ENCODE measurements around the gene ZNF750.

ZNF750 gene

DNA sequence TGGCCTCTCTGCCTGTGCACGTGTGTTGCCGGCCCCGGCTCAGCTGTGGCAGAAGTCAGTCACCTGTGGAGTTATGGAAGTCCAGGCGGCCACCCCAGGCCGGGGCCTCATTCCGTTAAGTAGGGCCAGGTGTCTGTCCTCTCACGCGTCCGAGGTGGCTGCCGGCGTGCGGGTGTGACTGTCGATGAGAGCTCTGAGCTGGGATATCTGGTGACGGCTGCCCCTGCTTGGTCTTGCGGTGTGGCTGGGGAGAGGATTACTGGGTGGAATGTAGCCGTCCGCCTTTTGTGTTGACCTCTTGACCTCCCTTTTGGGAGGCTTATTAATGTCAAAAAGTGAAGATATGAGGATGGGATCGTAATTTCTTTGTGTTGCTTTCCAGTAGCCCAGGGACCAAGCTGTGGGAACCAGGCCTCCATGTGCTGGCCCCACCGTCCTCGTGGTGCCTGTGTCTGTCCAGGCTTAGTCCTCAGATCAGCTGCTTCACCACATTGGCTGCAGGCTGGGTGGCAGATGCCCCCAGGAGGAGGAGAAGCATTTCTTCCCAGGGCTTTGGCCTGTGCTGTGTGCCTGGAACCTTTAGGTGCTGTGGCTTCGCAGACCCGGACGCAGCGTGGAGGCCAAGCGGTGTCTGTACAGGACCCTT is 23.0 kb upstream of the ZNF750 start:
- WGBS (ENCODE audit: extremely low coverage, insufficient coverage, insufficient read length) = no CpG with 5 or more reads among the region's 25 CpGs
- Histone ChIP-seq H3K27me3 (ENCODE audit: insufficient read depth, low read length) (no peaks in the 10 kb centered on the region), H3K27ac (ENCODE audit: low read depth, low read length) (peak overlapping the region; percentile 6), H3K14ac (ENCODE audit: low read length) (peak overlapping the region; percentile 54), H3K4me3 (ENCODE audit: low read depth, low read length) (no peak overlapping the region), H3K36me3 (ENCODE audit: control insufficient read depth in 1 of 2, insufficient read depth in 2 of 2, low read length in 2 of 2) (no peaks in the 10 kb centered on the region), H2BK12ac (ENCODE audit: low read length) (peak overlapping the region; percentile 23), H2BK120ac (ENCODE audit: insufficient read depth, low read length, poor library complexity) (peak overlapping the region; percentile 8), H2BK5ac (ENCODE audit: low read depth, low read length, poor library complexity) (peak overlapping the region; percentile 13), H3K18ac (ENCODE audit: low read length) (peak overlapping the region; percentile 58), H2AFZ (ENCODE audit: insufficient read depth, low read length, poor library complexity) (peak overlapping the region; percentile 2), H3K4me2 (ENCODE audit: low read length) (no peak overlapping the region), H3K4me1 (ENCODE audit: control insufficient read depth in 1 of 2, insufficient read depth in 2 of 2, low read length in 2 of 2) (peaks cover 72 to 74% of the 10 kb centered on the region in 2 experiments), H4K91ac (ENCODE audit: low read depth, low read length) (peak overlapping the region; percentile 74), H4K8ac (ENCODE audit: low read depth, low read length) (peak overlapping the region; percentile 12), H3K9me3 (ENCODE audit: insufficient read depth, low read depth, low read length) (peaks cover 3% of the 10 kb centered on the region), H3K79me1 (ENCODE audit: low read length) (peaks cover 53% of the 10 kb centered on the region), H3K23ac (ENCODE audit: low read length) (no peak overlapping the region), H3K4ac (ENCODE audit: low read depth, low read length) (peak overlapping the region; percentile 13), H2AK5ac (ENCODE audit: low read length) (peak overlapping the region; percentile 33), H3K9ac (ENCODE audit: low read length) (no peak overlapping the region), H4K12ac (ENCODE audit: low read depth, low read length) (no peak overlapping the region), H3K79me2 (ENCODE audit: control insufficient read depth, insufficient read depth, low read length, poor library complexity) (peaks cover 18% of the 10 kb centered on the region)
- DNase-seq = no peak

- no peak overlapping the region for H3K23ac ChIP-seq (ENCODE audit: low read length)
- no CpG with 5 or more reads among the region's 8 CpGs for WGBS (ENCODE audit: extremely low coverage, insufficient coverage, insufficient read length)
- H3K14ac ChIP-seq (ENCODE audit: low read length) = no peak overlapping the region
- H3K4me3 ChIP-seq (ENCODE audit: low read depth, low read length) = no peak overlapping the region
- H3K9ac ChIP-seq (ENCODE audit: low read length) = no peak overlapping the region
- no peaks in the 10 kb centered on the region for H3K36me3 ChIP-seq (ENCODE audit: control insufficient read depth in 1 of 2, insufficient read depth in 2 of 2, low read length in 2 of 2)
- no peak overlapping the region for H2AK5ac ChIP-seq (ENCODE audit: low read length)
- no peak overlapping the region for H2BK5ac ChIP-seq (ENCODE audit: low read depth, low read length, poor library complexity)
- H3K9me3 ChIP-seq (ENCODE audit: insufficient read depth, low read depth, low read length) = peaks cover 3% of the 10 kb centered on the region
- H3K79me2 ChIP-seq (ENCODE audit: control insufficient read depth, insufficient read depth, low read length, poor library complexity) = peaks cover 18% of the 10 kb centered on the region
- H4K91ac ChIP-seq (ENCODE audit: low read depth, low read length) = peak overlapping the region; percentile 53
- peaks cover 51% of the 10 kb centered on the region for H3K79me1 ChIP-seq (ENCODE audit: low read length)
- no peaks in the 10 kb centered on the region for H3K27me3 ChIP-seq (ENCODE audit: insufficient read depth, low read length)
- no peak overlapping the region for H4K12ac ChIP-seq (ENCODE audit: low read depth, low read length)
- no peak for DNase-seq
- H2BK120ac ChIP-seq (ENCODE audit: insufficient read depth, low read length, poor library complexity) = no peak overlapping the region
- H2AFZ ChIP-seq (ENCODE audit: insufficient read depth, low read length, poor library complexity) = no peak overlapping the region
- no peak overlapping the region for H4K8ac ChIP-seq (ENCODE audit: low read depth, low read length)
- H3K18ac ChIP-seq (ENCODE audit: low read length) = no peak overlapping the region
- H3K27ac ChIP-seq (ENCODE audit: low read depth, low read length) = no peak overlapping the region
- H3K4me1 ChIP-seq (ENCODE audit: control insufficient read depth in 1 of 2, insufficient read depth in 2 of 2, low read length in 2 of 2) = peaks cover 71 to 74% of the 10 kb centered on the region in 2 experiments
- peak overlapping the region; percentile 45 for H2BK12ac ChIP-seq (ENCODE audit: low read length)
- H3K4ac ChIP-seq (ENCODE audit: low read depth, low read length) = no peak overlapping the region
- no peak overlapping the region for H3K4me2 ChIP-seq (ENCODE audit: low read length)
Measured at GRCh38 chr17:82862191-82862590, 22.4 kb upstream of the ZNF750 start.

DNA sequence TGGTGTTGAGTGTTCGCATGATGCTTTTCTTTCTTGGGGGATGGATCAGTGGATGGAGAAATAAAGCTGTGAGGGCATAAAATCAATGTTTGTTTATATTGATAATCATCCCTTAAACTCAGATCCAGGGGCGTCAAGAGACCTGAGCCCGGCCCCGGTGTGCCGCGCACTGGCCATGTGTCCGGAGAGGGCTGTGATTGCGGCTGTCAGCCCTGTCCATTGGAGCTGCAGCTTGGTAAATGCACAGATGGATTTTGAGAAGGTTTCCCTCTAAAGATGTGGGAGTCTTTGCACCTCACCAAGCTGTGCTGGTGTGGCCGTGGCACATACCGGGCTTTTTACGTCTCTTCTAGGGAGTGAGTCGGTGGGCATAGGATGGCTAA is 21.6 kb upstream of the ZNF750 start:
- H2BK5ac ChIP-seq (ENCODE audit: low read depth, low read length, poor library complexity) = peak overlapping the region; percentile 16
- no peak overlapping the region for H3K4ac ChIP-seq (ENCODE audit: low read depth, low read length)
- H3K27ac ChIP-seq (ENCODE audit: low read depth, low read length) = no peak overlapping the region
- H2AFZ ChIP-seq (ENCODE audit: insufficient read depth, low read length, poor library complexity) = no peak overlapping the region
- H3K79me2 ChIP-seq (ENCODE audit: control insufficient read depth, insufficient read depth, low read length, poor library complexity) = peaks cover 18% of the 10 kb centered on the region
- no peaks in the 10 kb centered on the region for H3K27me3 ChIP-seq (ENCODE audit: insufficient read depth, low read length)
- H3K4me2 ChIP-seq (ENCODE audit: low read length) = no peak overlapping the region
- peak overlapping the region; percentile 63 for H2BK12ac ChIP-seq (ENCODE audit: low read length)
- H4K12ac ChIP-seq (ENCODE audit: low read depth, low read length) = no peak overlapping the region
- H4K8ac ChIP-seq (ENCODE audit: low read depth, low read length) = no peak overlapping the region
- H3K18ac ChIP-seq (ENCODE audit: low read length) = peak overlapping the region; percentile 65
- WGBS (ENCODE audit: extremely low coverage, insufficient coverage, insufficient read length) = no CpG with 5 or more reads among the region's 12 CpGs
- H3K4me3 ChIP-seq (ENCODE audit: low read depth, low read length) = no peak overlapping the region
- DNase-seq = no peak
- no peaks in the 10 kb centered on the region for H3K36me3 ChIP-seq (ENCODE audit: control insufficient read depth in 1 of 2, insufficient read depth in 2 of 2, low read length in 2 of 2)
- no peak overlapping the region for H3K23ac ChIP-seq (ENCODE audit: low read length)
- peak overlapping the region; percentile 79 for H3K14ac ChIP-seq (ENCODE audit: low read length)
- no peak overlapping the region for H2BK120ac ChIP-seq (ENCODE audit: insufficient read depth, low read length, poor library complexity)
- H2AK5ac ChIP-seq (ENCODE audit: low read length) = peak overlapping the region; percentile 87
- peaks cover 3% of the 10 kb centered on the region for H3K9me3 ChIP-seq (ENCODE audit: insufficient read depth, low read depth, low read length)
- peaks cover 43% of the 10 kb centered on the region for H3K79me1 ChIP-seq (ENCODE audit: low read length)
- no peak overlapping the region for H3K9ac ChIP-seq (ENCODE audit: low read length)
- peaks cover 63 to 68% of the 10 kb centered on the region in 2 experiments for H3K4me1 ChIP-seq (ENCODE audit: control insufficient read depth in 1 of 2, insufficient read depth in 2 of 2, low read length in 2 of 2)
- peak overlapping the region; percentile 100 for H4K91ac ChIP-seq (ENCODE audit: low read depth, low read length)

DNA sequence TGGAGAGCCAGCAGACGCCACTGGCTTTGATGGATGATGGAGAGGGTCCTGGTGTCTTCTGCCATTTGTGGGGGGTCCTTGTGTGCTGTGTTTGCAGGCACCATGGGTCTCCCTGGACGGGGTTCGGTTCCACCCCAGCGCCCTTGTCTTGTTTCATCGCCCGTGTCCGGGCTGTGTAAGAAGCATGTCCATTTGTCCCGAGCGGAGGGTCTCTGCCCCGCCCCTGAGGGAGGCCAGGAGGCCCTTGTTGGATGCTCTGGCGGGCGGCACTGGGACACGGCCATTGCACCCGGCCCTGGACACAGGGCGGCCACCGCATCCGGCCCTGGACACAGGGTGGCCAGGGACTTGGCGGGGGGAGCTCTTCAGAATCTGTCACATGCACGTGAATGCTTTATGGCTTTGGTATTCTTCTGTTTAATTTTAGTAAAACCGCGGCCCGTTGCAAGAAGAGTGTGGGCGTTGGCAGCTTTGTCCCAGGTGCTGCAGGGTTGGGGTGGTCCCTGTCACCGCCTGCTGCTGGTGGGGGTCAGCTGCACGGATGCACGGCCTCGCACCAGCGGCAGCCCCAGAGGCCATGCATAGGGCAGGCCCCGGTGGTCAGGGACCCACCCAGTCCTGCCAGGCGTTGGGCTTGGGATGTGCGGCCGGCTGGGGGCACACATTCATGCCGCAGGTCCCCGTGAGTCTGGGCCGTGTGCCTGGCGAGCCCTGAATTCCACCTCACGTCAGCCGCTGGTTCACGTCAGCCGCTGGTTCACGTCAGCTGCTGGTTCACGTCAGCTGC is 21.0 kb upstream of the ZNF750 start:
- DNase-seq = peak in 1 of 2 donors; percentile 24
- peak overlapping the region; percentile 63 for H2BK12ac ChIP-seq (ENCODE audit: low read length)
- no peaks in the 10 kb centered on the region for H3K36me3 ChIP-seq (ENCODE audit: control insufficient read depth in 1 of 2, insufficient read depth in 2 of 2, low read length in 2 of 2)
- peak overlapping the region; percentile 79 for H3K14ac ChIP-seq (ENCODE audit: low read length)
- H4K91ac ChIP-seq (ENCODE audit: low read depth, low read length) = peak overlapping the region; percentile 100
- H3K4me1 ChIP-seq (ENCODE audit: control insufficient read depth in 1 of 2, insufficient read depth in 2 of 2, low read length in 2 of 2) = peaks cover 58 to 64% of the 10 kb centered on the region in 2 experiments
- no peak overlapping the region for H3K4me3 ChIP-seq (ENCODE audit: low read depth, low read length)
- H3K79me2 ChIP-seq (ENCODE audit: control insufficient read depth, insufficient read depth, low read length, poor library complexity) = peaks cover 18% of the 10 kb centered on the region
- H4K8ac ChIP-seq (ENCODE audit: low read depth, low read length) = peak overlapping the region; percentile 96
- H2BK5ac ChIP-seq (ENCODE audit: low read depth, low read length, poor library complexity) = peak overlapping the region; percentile 98
- H2AFZ ChIP-seq (ENCODE audit: insufficient read depth, low read length, poor library complexity) = no peak overlapping the region
- H3K23ac ChIP-seq (ENCODE audit: low read length) = no peak overlapping the region
- H3K4ac ChIP-seq (ENCODE audit: low read depth, low read length) = peak overlapping the region; percentile 71
- H3K9ac ChIP-seq (ENCODE audit: low read length) = no peak overlapping the region
- peak overlapping the region; percentile 87 for H2AK5ac ChIP-seq (ENCODE audit: low read length)
- peak overlapping the region; percentile 99 for H2BK120ac ChIP-seq (ENCODE audit: insufficient read depth, low read length, poor library complexity)
- H3K18ac ChIP-seq (ENCODE audit: low read length) = peak overlapping the region; percentile 98
- peaks cover 3% of the 10 kb centered on the region for H3K9me3 ChIP-seq (ENCODE audit: insufficient read depth, low read depth, low read length)
- H3K79me1 ChIP-seq (ENCODE audit: low read length) = peaks cover 42% of the 10 kb centered on the region
- H3K4me2 ChIP-seq (ENCODE audit: low read length) = no peak overlapping the region
- WGBS (ENCODE audit: extremely low coverage, insufficient coverage, insufficient read length) = no CpG with 5 or more reads among the region's 42 CpGs
- no peak overlapping the region for H4K12ac ChIP-seq (ENCODE audit: low read depth, low read length)
- no peak overlapping the region for H3K27ac ChIP-seq (ENCODE audit: low read depth, low read length)
- H3K27me3 ChIP-seq (ENCODE audit: insufficient read depth, low read length) = no peaks in the 10 kb centered on the region
